ENCODE measurements around the gene OPN1SW. TPM values are rescaled to one million over a fixed set of nuclear protein-coding genes. Genes with fewer than 3 reads are reported as not detected.

Gene OPN1SW
- total and polyA plus RNA-seq, 3 donors from 2014 or later, result not detected

DNA sequence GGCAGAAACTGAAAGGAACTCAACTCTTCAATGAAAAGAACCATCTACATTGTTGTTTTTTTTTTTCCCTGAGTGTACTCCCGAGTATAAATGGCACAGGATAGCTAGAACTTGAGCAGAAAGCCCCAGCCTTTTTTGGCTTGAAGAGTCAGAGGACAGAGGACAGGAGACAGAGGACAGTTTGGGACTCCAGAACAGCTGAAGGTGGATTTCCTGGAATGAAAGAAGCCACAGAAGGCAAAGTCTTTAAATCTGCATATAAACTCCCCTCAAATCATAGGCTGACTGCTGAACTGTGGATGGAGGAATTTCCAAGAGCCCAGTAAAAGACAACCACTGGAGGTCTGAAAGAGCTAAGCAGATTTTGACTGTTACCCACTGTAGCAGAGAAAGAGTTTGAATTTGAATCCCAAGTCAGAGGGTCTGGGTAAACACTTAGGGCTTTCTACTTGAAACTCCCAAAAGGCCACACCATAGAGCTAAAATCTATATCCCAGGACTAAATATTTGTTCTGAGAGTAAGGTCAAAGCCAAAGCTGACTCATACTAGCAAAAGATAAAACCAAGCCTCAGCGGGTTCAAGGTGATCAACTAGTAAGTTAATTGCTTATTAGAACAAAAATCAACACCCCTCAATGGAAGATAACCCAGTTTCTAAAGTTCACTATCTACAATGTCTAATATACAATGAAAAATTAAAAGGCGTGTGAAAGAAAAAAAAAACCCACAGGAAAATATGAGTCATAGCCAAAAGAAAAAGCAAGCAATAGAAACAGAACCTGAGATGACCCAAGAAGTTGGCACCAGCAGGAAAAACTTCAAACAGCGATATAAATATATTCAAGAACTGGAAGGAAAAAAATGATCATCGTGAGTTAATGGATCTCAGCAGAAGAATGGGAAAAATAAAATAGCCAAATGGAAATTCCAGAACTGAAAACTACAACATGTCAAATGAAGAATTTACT is 1.8 kb upstream of the OPN1SW start:
- H3K27ac ChIP-seq, result no peak overlapping the region
- no peak overlapping the region for H3K4me3 ChIP-seq
- DNase-seq, result no peak
- no peaks in the 10 kb centered on the region for H3K36me3 ChIP-seq (ENCODE audit: low read depth, missing control alignments)
- TF ChIP-seq POLR2A (IDR thresholded peaks at IDR 0.05), result no peak
- TF ChIP-seq, protein P1, sequence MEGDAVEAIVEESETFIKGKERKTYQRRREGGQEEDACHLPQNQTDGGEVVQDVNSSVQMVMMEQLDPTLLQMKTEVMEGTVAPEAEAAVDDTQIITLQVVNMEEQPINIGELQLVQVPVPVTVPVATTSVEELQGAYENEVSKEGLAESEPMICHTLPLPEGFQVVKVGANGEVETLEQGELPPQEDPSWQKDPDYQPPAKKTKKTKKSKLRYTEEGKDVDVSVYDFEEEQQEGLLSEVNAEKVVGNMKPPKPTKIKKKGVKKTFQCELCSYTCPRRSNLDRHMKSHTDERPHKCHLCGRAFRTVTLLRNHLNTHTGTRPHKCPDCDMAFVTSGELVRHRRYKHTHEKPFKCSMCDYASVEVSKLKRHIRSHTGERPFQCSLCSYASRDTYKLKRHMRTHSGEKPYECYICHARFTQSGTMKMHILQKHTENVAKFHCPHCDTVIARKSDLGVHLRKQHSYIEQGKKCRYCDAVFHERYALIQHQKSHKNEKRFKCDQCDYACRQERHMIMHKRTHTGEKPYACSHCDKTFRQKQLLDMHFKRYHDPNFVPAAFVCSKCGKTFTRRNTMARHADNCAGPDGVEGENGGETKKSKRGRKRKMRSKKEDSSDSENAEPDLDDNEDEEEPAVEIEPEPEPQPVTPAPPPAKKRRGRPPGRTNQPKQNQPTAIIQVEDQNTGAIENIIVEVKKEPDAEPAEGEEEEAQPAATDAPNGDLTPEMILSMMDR (IDR thresholded peaks at IDR 0.05), result no peak
- intact Hi-C loops (cut with DNase I; ENCODE audit: low total_unique reads), result no loop called here
- WGBS, 2 donors, result 65 to 87% methylated on average over 5 of the region's 5 CpGs
- no peaks in the 10 kb centered on the region for H3K27me3 ChIP-seq
- H3K9me3 ChIP-seq, result no peaks in the 10 kb centered on the region
- H3K4me1 ChIP-seq, result no peaks in the 10 kb centered on the region

DNA sequence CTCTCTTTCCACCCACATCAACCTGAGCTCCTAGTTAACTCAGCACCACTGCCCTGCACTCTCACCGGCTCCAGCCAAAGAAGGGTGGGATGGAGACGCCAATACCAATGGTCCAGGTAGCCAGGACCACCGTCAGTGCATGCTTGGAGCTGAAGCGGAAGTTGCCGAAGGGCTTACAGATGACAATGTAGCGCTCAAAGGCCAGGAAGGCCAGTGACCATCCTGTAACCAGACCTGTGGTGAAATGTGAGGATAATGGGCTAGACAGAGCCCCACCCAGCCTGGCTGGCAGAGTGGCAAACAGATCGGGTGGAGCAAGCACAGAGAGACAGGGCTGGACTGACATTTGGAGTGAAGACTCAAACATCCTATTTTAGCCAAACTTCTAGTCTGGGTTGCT is 673 bp downstream of the OPN1SW start:
- Histone ChIP-seq H3K4me1 (no peaks in the 10 kb centered on the region), H3K4me3 (no peak overlapping the region), H3K27ac (no peak overlapping the region), H3K27me3 (no peaks in the 10 kb centered on the region), H3K36me3 (ENCODE audit: low read depth, missing control alignments) (no peaks in the 10 kb centered on the region), H3K9me3 (no peaks in the 10 kb centered on the region)
- WGBS, 2 donors, result 97% methylated on average over 5 to 7 of the region's 7 CpGs
- DNase-seq, result no peak
- intact Hi-C loops (cut with DNase I; ENCODE audit: low total_unique reads), result no loop called here
- TF ChIP-seq, protein P1 (IDR thresholded peaks at IDR 0.05), result no peak
- TF ChIP-seq POLR2A (IDR thresholded peaks at IDR 0.05), result no peak

DNA sequence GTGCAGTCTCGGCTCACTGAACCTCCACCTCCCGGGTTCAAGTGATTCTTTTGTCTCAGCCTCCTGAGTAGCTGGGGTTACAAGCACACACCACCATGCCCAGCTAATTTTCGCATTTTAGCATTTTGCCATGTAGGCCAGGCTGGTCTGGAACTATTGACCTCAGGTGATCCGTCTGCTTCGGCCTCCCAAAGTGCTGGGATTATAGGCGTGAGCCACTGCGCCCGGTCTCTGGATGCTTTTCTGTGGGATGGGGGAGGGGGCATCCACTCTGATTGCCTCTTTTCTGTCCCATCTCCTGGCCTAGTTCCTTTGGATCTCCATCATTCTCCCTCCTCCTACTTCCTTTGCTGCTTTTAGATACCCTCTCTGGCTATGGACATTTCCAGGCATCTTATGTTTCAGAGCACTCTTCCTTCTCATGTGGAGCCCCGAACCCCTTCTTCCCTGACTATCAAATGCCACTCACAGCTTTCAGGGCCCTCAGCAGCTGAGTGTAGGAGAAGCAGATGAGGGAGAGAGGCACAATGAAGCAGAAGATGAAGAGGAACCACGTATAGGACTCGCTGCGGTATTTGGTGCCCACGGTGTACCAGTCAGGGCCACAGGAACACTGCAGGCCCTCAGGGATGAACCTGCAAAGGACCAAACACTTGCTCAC is 1.4 kb downstream of the OPN1SW start:
- H3K4me3 ChIP-seq, result no peak overlapping the region
- TF ChIP-seq POLR2A (IDR thresholded peaks at IDR 0.05), result no peak
- TF ChIP-seq, protein P1 (IDR thresholded peaks at IDR 0.05), result no peak
- no peak for DNase-seq
- no peaks in the 10 kb centered on the region for H3K4me1 ChIP-seq
- H3K27ac ChIP-seq, result no peak overlapping the region
- intact Hi-C loops (cut with DNase I; ENCODE audit: low total_unique reads), result no loop called here
- no peaks in the 10 kb centered on the region for H3K36me3 ChIP-seq (ENCODE audit: low read depth, missing control alignments)
- no peaks in the 10 kb centered on the region for H3K9me3 ChIP-seq
- WGBS, 2 donors, result 88 to 89% methylated on average over 13 of the region's 13 CpGs
- no peaks in the 10 kb centered on the region for H3K27me3 ChIP-seq

DNA sequence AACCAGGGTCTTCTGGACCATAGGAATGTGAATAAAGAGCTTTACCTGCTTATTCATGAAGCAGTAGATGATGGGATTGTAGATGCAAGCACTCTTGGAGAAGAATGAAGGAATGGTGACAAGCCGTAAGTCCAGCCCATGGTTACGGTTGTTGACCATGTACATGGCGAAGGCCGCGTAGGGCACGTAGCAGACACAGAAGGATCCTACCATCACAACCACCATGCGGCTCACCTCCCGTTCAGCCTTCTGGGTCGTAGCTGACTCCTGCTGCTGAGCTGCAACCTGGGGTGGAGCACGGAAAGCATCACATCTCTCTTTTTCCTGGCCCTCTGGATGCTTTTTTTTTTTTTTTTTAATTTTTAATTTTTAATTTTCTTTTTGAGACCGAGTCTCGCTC is 2.0 kb downstream of the OPN1SW start:
- no peak for TF ChIP-seq POLR2A (IDR thresholded peaks at IDR 0.05)
- TF ChIP-seq, protein P1 (IDR thresholded peaks at IDR 0.05), result no peak
- Histone ChIP-seq H3K36me3 (ENCODE audit: low read depth, missing control alignments) (no peaks in the 10 kb centered on the region), H3K9me3 (no peaks in the 10 kb centered on the region), H3K27me3 (no peaks in the 10 kb centered on the region), H3K4me1 (no peaks in the 10 kb centered on the region), H3K4me3 (no peak overlapping the region), H3K27ac (no peak overlapping the region)
- WGBS, 2 donors, result 95 to 98% methylated on average over 12 of the region's 12 CpGs
- intact Hi-C loops (cut with DNase I; ENCODE audit: low total_unique reads), result no loop called here
- no peak for DNase-seq

Data from testis (tissue), 3 donors.